NCI-H2081 (cell line): ENCODE measurements around the gene TOR4A.

ENCODE experiments used
- DNase-seq, 2 experiments: peaks; one replicate each; lab custom pipeline; 2025; lab: John Stamatoyannopoulos, UW

The TOR4A gene

GRCh38 chr9:137306066-137306849, 28.7 kb downstream of the TOR4A start:
- DNase-seq: no peak

GRCh38 chr9:137306850-137307254, 29.3 kb downstream of the TOR4A start:
- no peak for DNase-seq

- DNase-seq: no peak
Measured at GRCh38 chr9:137307255-137308056, 29.9 kb downstream of the TOR4A start.

- DNase-seq: no peak
Measured at GRCh38 chr9:137308057-137308619, 30.6 kb downstream of the TOR4A start.

GRCh38 chr9:137309368-137310188, 32.1 kb downstream of the TOR4A start:
- no peak for DNase-seq

- no peak for DNase-seq
Measured at GRCh38 chr9:137310189-137311052, 32.9 kb downstream of the TOR4A start.

- no peak for DNase-seq
Measured at GRCh38 chr9:137311171-137311985, 33.9 kb downstream of the TOR4A start.

- DNase-seq: no peak
Measured at GRCh38 chr9:137311986-137312851, 34.7 kb downstream of the TOR4A start.

GRCh38 chr9:137312852-137313325, 35.4 kb downstream of the TOR4A start:
- no peak for DNase-seq

GRCh38 chr9:137313326-137313936, 35.9 kb downstream of the TOR4A start:
- no peak for DNase-seq

- no peak for DNase-seq
Measured at GRCh38 chr9:137313956-137314560, 36.5 kb downstream of the TOR4A start.

- DNase-seq: no peak
Measured at GRCh38 chr9:137314561-137315560, 37.3 kb downstream of the TOR4A start.

- no peak for DNase-seq
Measured at GRCh38 chr9:137315581-137316011, 38.1 kb downstream of the TOR4A start.

- DNase-seq: no peak
Measured at GRCh38 chr9:137316012-137316981, 38.8 kb downstream of the TOR4A start.

GRCh38 chr9:137317021-137317717, 39.6 kb downstream of the TOR4A start:
- DNase-seq: no peak
